SJCRH30 (cell line): ENCODE results near the gene BCAS3. TPM values are rescaled to one million over a fixed set of nuclear protein-coding genes. Genes with fewer than 3 reads are reported as not detected.

ENCODE experiments used
- DNase-seq, 2 experiments: peaks; one replicate each; pipeline ENCODE4 v3.0.0-alpha.2; 2015 to 2020
- H3K27ac ChIP-seq: fragments of 250-450 bp; sonication (Bioruptor Pico); 2 replicates; pipeline ENCODE4 v1.5.1; 2020; ENCODE audit warnings: mild to moderate bottlenecking, moderate library complexity
- H3K27me3 ChIP-seq: fragments of 250-450 bp; sonication (Bioruptor Pico); 2 replicates; pipeline ENCODE4 v1.5.1; 2020; ENCODE audit warnings: mild to moderate bottlenecking, moderate library complexity
- H3K36me3 ChIP-seq: fragments of 250-450 bp; sonication (Bioruptor Pico); 2 replicates; pipeline ENCODE4 v1.5.1; 2020; ENCODE audit warnings: mild to moderate bottlenecking, moderate library complexity
- H3K4me1 ChIP-seq: fragments of 250-450 bp; sonication (Bioruptor Pico); 2 replicates; pipeline ENCODE4 v1.5.1; 2020; ENCODE audit warnings: mild to moderate bottlenecking, moderate library complexity
- H3K4me3 ChIP-seq: fragments of 250-450 bp; sonication (Bioruptor Pico); 2 replicates; pipeline ENCODE4 v1.5.1; 2020; ENCODE audit warnings: mild to moderate bottlenecking, moderate library complexity
- H3K9me3 ChIP-seq: fragments of 250-450 bp; sonication (Bioruptor Pico); replicated peaks from 2 replicates; pipeline ENCODE4 v1.5.1; 2020; ENCODE audit warnings: mild to moderate bottlenecking, moderate library complexity
- total RNA-seq: library from RNA; depleted of rRNA; stranded (reverse); fragments of >200 nt; shearing (Covaris generic); gene quantifications from 2 replicates; pipeline ENCODE4 v1.2.3, GENCODE V29; 2014

The BCAS3 gene
- total RNA-seq, 1 experiment from 2014 or later: 11.6 TPM

GRCh38 chr17:61201211-61201610 is 523.6 kb downstream of the BCAS3 start:
- H3K27me3 ChIP-seq: no peaks in the 10 kb centered on the region
- H3K4me3 ChIP-seq: 0 out of 2 replicates have a peak overlapping the region, but pooled peaks have one; percentile 11
- H3K27ac ChIP-seq: peak overlapping the region; percentile 14; the same call in 1 of the 2 replicates
- H3K9me3 ChIP-seq: no peaks in the 10 kb centered on the region
- DNase-seq: peak; percentile 45 to 63
- peaks cover 40% of the 10 kb centered on the region for H3K4me1 ChIP-seq
- no peaks in the 10 kb centered on the region for H3K36me3 ChIP-seq

DNA sequence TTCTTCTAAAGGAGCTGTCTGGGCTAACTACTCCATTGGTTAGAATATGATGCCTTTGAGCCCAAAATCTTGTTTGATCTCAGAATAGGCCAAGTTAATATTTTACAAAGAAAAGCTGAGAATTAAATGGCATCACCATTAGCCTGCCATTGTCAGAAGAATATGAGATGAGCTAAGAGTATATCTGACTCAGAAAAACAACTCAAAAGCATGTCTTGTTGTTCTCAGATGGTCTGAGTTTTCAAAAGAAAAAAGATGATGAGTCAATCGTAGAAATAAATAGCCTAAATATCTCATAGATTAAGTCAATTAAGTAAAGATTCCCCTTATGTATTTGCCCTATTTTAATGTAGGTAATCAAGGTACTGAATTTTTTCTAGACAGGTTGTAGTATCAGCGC is 524.9 kb downstream of the BCAS3 start:
- Histone ChIP-seq H3K4me3 (no peak overlapping the region), H3K27ac (no peak overlapping the region), H3K27me3 (no peaks in the 10 kb centered on the region), H3K4me1 (peaks cover 35% of the 10 kb centered on the region), H3K9me3 (no peaks in the 10 kb centered on the region), H3K36me3 (no peaks in the 10 kb centered on the region)
- DNase-seq: no peak

GRCh38 chr17:61203671-61204131 is 526.0 kb downstream of the BCAS3 start:
- Histone ChIP-seq H3K9me3 (no peaks in the 10 kb centered on the region), H3K4me3 (no peak overlapping the region), H3K36me3 (no peaks in the 10 kb centered on the region), H3K27ac (no peak overlapping the region), H3K4me1 (peaks cover 33% of the 10 kb centered on the region), H3K27me3 (no peaks in the 10 kb centered on the region)
- no peak for DNase-seq

- no peak for DNase-seq
- Histone ChIP-seq H3K27me3 (no peaks in the 10 kb centered on the region), H3K36me3 (no peaks in the 10 kb centered on the region), H3K9me3 (no peaks in the 10 kb centered on the region), H3K27ac (no peak overlapping the region), H3K4me3 (no peak overlapping the region), H3K4me1 (peaks cover 39% of the 10 kb centered on the region)
Measured at GRCh38 chr17:61204456-61204855, 526.8 kb downstream of the BCAS3 start.

- H3K36me3 ChIP-seq: no peaks in the 10 kb centered on the region
- peaks cover 42% of the 10 kb centered on the region for H3K4me1 ChIP-seq
- no peak for DNase-seq
- no peak overlapping the region for H3K27ac ChIP-seq
- H3K4me3 ChIP-seq: no peak overlapping the region
- no peaks in the 10 kb centered on the region for H3K27me3 ChIP-seq
- H3K9me3 ChIP-seq: no peaks in the 10 kb centered on the region
Measured at GRCh38 chr17:61205401-61205800, 527.8 kb downstream of the BCAS3 start.

DNA sequence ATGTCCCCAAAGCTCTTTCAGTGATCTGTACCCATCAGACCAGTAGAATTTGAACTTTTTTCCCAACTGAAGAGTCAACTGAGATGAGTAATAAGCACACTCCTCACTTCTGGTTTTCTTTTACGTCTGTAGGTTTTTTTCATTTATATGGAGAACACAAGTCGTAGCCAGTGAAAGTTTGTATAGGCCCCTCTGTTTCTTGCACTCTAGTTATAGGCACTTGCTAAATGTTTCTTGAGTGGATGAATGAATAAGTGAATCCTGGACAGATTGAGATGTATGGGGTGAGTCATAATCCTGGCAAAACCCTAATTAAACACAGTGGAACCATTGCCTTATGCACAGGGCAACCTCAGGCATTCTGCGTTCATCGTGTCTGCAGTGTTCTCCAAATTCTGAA is 528.3 kb downstream of the BCAS3 start:
- Histone ChIP-seq H3K4me1 (peaks cover 38% of the 10 kb centered on the region), H3K36me3 (no peaks in the 10 kb centered on the region), H3K4me3 (no peak overlapping the region), H3K27me3 (no peaks in the 10 kb centered on the region), H3K27ac (no peak overlapping the region), H3K9me3 (no peaks in the 10 kb centered on the region)
- DNase-seq: peak in 1 of 2 experiments; percentile 50

GRCh38 chr17:61206922-61207321 is 529.3 kb downstream of the BCAS3 start:
- no peak for DNase-seq
- H3K36me3 ChIP-seq: no peaks in the 10 kb centered on the region
- H3K27me3 ChIP-seq: no peaks in the 10 kb centered on the region
- peaks cover 30% of the 10 kb centered on the region for H3K4me1 ChIP-seq
- no peaks in the 10 kb centered on the region for H3K9me3 ChIP-seq
- no peak overlapping the region for H3K4me3 ChIP-seq
- H3K27ac ChIP-seq: no peak overlapping the region

GRCh38 chr17:61208301-61209105 is 530.9 kb downstream of the BCAS3 start:
- no peaks in the 10 kb centered on the region for H3K9me3 ChIP-seq
- peak; percentile 41 to 67 for DNase-seq
- H3K4me3 ChIP-seq: peak overlapping the region; percentile 1; the same call in 1 of the 2 replicates
- no peaks in the 10 kb centered on the region for H3K27me3 ChIP-seq
- H3K27ac ChIP-seq: peak overlapping the region; percentile 36; the same call in 1 of the 2 replicates
- peaks cover 30% of the 10 kb centered on the region for H3K4me1 ChIP-seq
- no peaks in the 10 kb centered on the region for H3K36me3 ChIP-seq

DNA sequence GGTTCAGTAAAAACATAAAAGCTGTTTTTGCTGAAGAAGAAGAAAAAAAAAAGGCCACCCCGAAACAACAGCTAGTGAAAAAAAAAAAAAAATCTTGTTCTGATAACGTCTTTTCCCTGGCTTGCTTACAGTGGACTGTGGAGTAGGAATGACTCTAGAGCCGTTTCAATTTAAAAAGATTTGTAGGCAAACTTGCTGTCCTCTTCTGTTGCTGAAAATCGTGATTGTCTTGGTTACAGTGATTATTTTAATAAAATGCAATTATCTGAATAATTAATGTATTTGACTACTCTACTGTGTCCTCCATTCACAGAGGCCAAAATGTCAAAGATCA is 531.4 kb downstream of the BCAS3 start:
- Histone ChIP-seq H3K27me3 (no peaks in the 10 kb centered on the region), H3K4me3 (peak overlapping the region; percentile 1; the same call in 1 of the 2 replicates), H3K27ac (peak overlapping the region; percentile 36), H3K4me1 (peaks cover 30% of the 10 kb centered on the region), H3K9me3 (no peaks in the 10 kb centered on the region), H3K36me3 (no peaks in the 10 kb centered on the region)
- no peak for DNase-seq

GRCh38 chr17:61209525-61209924 is 531.9 kb downstream of the BCAS3 start:
- Histone ChIP-seq H3K36me3 (no peaks in the 10 kb centered on the region), H3K27ac (peak overlapping the region; percentile 36), H3K4me1 (peaks cover 30% of the 10 kb centered on the region), H3K27me3 (no peaks in the 10 kb centered on the region), H3K4me3 (no peak overlapping the region; the same call in 1 of the 2 replicates), H3K9me3 (no peaks in the 10 kb centered on the region)
- peak; percentile 12 to 58 for DNase-seq

DNA sequence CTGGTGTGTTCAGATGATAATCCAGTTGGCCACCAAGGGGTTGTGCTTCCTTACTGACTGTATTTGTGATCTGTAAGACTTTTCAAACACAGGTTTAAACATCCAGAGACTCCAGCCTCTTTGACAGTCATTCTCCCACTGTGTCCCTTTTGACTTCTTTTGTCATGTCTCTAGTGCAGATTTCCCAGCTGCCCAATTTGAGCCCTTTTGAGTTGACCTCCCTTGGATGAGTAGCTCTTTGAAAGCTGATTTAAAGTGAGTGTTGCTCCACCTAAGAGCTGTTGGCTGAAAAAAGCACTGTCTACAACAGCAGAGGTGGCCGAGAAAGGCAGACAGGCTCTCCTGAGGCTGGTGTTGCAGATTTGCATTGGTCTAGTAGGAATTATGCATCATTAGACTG is 533.6 kb downstream of the BCAS3 start:
- Histone ChIP-seq H3K36me3 (no peaks in the 10 kb centered on the region), H3K27me3 (no peaks in the 10 kb centered on the region), H3K4me3 (no peak overlapping the region), H3K4me1 (peaks cover 20% of the 10 kb centered on the region), H3K9me3 (no peaks in the 10 kb centered on the region), H3K27ac (no peak overlapping the region)
- no peak for DNase-seq

GRCh38 chr17:61212655-61213054 is 535.0 kb downstream of the BCAS3 start:
- Histone ChIP-seq H3K27me3 (no peaks in the 10 kb centered on the region), H3K36me3 (no peaks in the 10 kb centered on the region), H3K4me1 (peaks cover 18% of the 10 kb centered on the region), H3K4me3 (no peak overlapping the region), H3K9me3 (no peaks in the 10 kb centered on the region), H3K27ac (no peak overlapping the region)
- DNase-seq: no peak

DNA sequence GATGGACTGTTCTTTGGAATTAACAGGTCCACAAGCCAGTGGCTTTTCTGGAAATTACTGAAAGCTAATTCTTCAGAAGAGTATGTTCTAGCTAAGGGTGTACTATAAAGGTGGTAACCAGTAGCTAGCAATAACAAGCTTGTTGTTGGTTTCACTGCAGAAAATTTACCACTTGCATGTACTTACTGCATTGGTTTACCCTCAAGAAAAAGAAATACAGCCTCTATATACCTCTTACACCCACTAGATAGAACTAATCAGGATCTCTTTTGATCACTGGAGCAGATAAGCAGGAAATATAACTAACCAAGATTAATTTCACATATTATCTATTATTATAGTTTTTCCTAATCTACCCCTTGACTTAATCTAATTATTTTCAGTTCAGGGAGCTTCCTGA is 537.1 kb downstream of the BCAS3 start:
- peaks cover 4% of the 10 kb centered on the region for H3K4me1 ChIP-seq
- DNase-seq: no peak
- H3K36me3 ChIP-seq: no peaks in the 10 kb centered on the region
- no peaks in the 10 kb centered on the region for H3K27me3 ChIP-seq
- no peaks in the 10 kb centered on the region for H3K9me3 ChIP-seq
- no peak overlapping the region for H3K27ac ChIP-seq
- H3K4me3 ChIP-seq: no peak overlapping the region

- DNase-seq: no peak
- Histone ChIP-seq H3K27me3 (no peaks in the 10 kb centered on the region), H3K4me1 (peaks cover 2% of the 10 kb centered on the region), H3K9me3 (no peaks in the 10 kb centered on the region), H3K4me3 (no peak overlapping the region), H3K27ac (no peak overlapping the region), H3K36me3 (no peaks in the 10 kb centered on the region)
Measured at GRCh38 chr17:61216066-61216465, 538.4 kb downstream of the BCAS3 start.

GRCh38 chr17:61217878-61218437 is 540.3 kb downstream of the BCAS3 start:
- no peaks in the 10 kb centered on the region for H3K36me3 ChIP-seq
- peaks cover 14% of the 10 kb centered on the region for H3K4me1 ChIP-seq
- H3K4me3 ChIP-seq: no peak overlapping the region
- H3K9me3 ChIP-seq: no peaks in the 10 kb centered on the region
- H3K27ac ChIP-seq: no peak overlapping the region
- no peaks in the 10 kb centered on the region for H3K27me3 ChIP-seq
- no peak for DNase-seq
